ENCODE results near the gene PNLDC1.

PNLDC1 gene

GRCh38 chr6:159778542-159779103 is 21.5 kb upstream of the PNLDC1 start:
- no peak for DNase-seq (ENCODE audit: low read depth)
- TF ChIP-seq, protein P1, sequence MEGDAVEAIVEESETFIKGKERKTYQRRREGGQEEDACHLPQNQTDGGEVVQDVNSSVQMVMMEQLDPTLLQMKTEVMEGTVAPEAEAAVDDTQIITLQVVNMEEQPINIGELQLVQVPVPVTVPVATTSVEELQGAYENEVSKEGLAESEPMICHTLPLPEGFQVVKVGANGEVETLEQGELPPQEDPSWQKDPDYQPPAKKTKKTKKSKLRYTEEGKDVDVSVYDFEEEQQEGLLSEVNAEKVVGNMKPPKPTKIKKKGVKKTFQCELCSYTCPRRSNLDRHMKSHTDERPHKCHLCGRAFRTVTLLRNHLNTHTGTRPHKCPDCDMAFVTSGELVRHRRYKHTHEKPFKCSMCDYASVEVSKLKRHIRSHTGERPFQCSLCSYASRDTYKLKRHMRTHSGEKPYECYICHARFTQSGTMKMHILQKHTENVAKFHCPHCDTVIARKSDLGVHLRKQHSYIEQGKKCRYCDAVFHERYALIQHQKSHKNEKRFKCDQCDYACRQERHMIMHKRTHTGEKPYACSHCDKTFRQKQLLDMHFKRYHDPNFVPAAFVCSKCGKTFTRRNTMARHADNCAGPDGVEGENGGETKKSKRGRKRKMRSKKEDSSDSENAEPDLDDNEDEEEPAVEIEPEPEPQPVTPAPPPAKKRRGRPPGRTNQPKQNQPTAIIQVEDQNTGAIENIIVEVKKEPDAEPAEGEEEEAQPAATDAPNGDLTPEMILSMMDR (IDR thresholded peaks at IDR 0.05; ENCODE audit: low read depth, low read length, missing control alignments) = no peak
- H3K4me3 ChIP-seq (ENCODE audit: low read depth, low read length) = no peak overlapping the region
- in situ Hi-C loops (cut with HindIII; ENCODE audit: low sequenced_read_pairs) = no loop called here

GRCh38 chr6:159788276-159788675 is 11.8 kb upstream of the PNLDC1 start:
- in situ Hi-C loops (cut with HindIII; ENCODE audit: low sequenced_read_pairs) = no loop called here
- H3K4me3 ChIP-seq (ENCODE audit: low read depth, low read length) = peak overlapping the region; percentile 87
- TF ChIP-seq, protein P1 (IDR thresholded peaks at IDR 0.05; ENCODE audit: low read depth, low read length, missing control alignments) = no peak
- DNase-seq (ENCODE audit: low read depth) = no peak

GRCh38 chr6:159788753-159789376 is 11.2 kb upstream of the PNLDC1 start:
- peak overlapping the region; percentile 87 for H3K4me3 ChIP-seq (ENCODE audit: low read depth, low read length)
- TF ChIP-seq, protein P1 (IDR thresholded peaks at IDR 0.05; ENCODE audit: low read depth, low read length, missing control alignments) = no peak
- no peak for DNase-seq (ENCODE audit: low read depth)
- in situ Hi-C loops (cut with HindIII; ENCODE audit: low sequenced_read_pairs) = no loop called here

DNA sequence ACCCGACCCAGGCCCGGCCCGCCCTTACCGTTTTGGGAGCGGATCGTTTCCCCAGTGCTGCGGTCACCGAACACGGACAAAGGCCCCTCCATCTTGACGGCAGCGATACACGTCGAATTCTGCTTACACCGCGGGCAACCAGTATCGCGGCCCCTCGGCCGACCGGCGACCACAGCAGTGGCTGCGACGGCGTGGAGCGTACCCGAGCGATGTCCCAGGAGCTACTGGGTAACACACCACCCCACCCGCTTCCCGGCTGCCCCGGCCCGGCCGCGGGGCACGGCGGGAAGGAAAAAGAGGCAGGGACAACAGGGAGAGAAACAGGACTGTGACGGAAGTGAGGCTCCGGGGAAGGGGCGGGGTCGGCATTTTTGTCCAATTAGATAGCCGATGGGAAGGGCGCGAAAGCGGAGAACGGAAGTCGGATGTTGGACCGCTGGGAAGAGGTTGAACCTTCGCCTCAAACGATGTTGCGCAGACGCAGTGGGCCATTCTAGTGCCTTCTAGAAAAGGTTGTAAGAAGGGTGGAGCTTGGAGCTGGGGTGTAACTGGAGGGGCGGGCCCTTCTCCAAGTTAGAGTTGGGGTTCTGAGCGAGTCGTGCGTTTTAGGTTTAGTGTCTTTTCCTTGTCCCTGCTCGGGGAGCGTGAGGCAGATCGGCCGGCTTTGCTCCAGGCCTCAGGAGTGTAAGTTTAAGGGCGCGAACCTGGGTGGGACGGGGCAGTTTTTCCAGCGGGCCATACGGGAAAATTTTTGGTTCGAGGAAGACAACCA is 10.5 kb upstream of the PNLDC1 start, which contains the start of gene TCP1:
Gene TCP1 (minus strand): TSS at position 226 of the 772 bp plus-strand sequence. CDS start 134 bp downstream, at position 92.
- TF ChIP-seq, protein P1 (IDR thresholded peaks at IDR 0.05; ENCODE audit: low read depth, low read length, missing control alignments) = no peak
- in situ Hi-C loops (cut with HindIII; ENCODE audit: low sequenced_read_pairs) = no loop called here

GRCh38 chr6:159790149-159790955 is 9.7 kb upstream of the PNLDC1 start, which contains the start of gene MRPL18:
TSS of gene MRPL18 (plus strand) at chr6:159790467. CDS start at chr6:159790588, 121 bp downstream.
- peak within 1 kb of the TSS; percentile 87 for H3K4me3 ChIP-seq (ENCODE audit: low read depth, low read length)
- DNase-seq (ENCODE audit: low read depth) = peak; percentile 95
- in situ Hi-C loops (cut with HindIII; ENCODE audit: low sequenced_read_pairs) = no loop called here
- TF ChIP-seq, protein P1 (IDR thresholded peaks at IDR 0.05; ENCODE audit: low read depth, low read length, missing control alignments) = no peak

More for the DNA sequence above, 10.5 kb upstream of the PNLDC1 start, which contains the start of gene TCP1:
- peak; percentile 99 for DNase-seq (ENCODE audit: low read depth)
- peak within 1 kb of the TSS; percentile 87 for H3K4me3 ChIP-seq (ENCODE audit: low read depth, low read length)

Measured in astrocyte of the cerebellum (primary cell).